IMR-90 (cell line): Measurements from ENCODE around the gene RYR1. TPM values are rescaled to one million over a fixed set of nuclear protein-coding genes. Genes with fewer than 3 reads are reported as not detected.

Experiments used
- ATAC-seq: fragments of 200-7000 bp; cut with Tn5 transposase; 2 replicates; pipeline ENCODE4 v1.9.1; 2020; ENCODE audit warnings: low read depth, mild to moderate bottlenecking, moderate library complexity
- BruUV-seq: library from RNA; stranded (reverse); fragments of 400-500 nt; replicated peaks from 2 replicates; lab custom pipeline; 2021; lab: Mats Ljungman, UMichigan
- CTCF ChIA-PET: fragments of 300-600 bp; formaldehyde crosslinking; extraction: SDS; loops from one replicate; lab custom pipeline; 2021; ENCODE audit warnings: antibody characterized with exemption; lab: Yijun Ruan, JAX
- POLR2A ChIA-PET: fragments of 300-600 bp; sonication (Branson Sonifier 250); formaldehyde crosslinking; loops from one replicate; lab custom pipeline; 2022; ENCODE audit warnings: antibody characterized with exemption; ENCODE audit not compliant: unreplicated experiment; lab: Charles Lee
- DNase-seq: peaks from one replicate; pipeline ENCODE4 v3.0.0; 2013
- H2AFZ ChIP-seq: replicated peaks from 2 replicates; pipeline ENCODE3; 2013; ENCODE audit warnings: low read length, mild to moderate bottlenecking; ENCODE audit not compliant: poor library complexity
- H2AK5ac ChIP-seq: 2 replicates; pipeline ENCODE4 v1.6.1; 2013; ENCODE audit warnings: low read depth, low read length, inconsistent platforms
- H2AK9ac ChIP-seq: replicated peaks from 2 replicates; pipeline ENCODE3; 2013; ENCODE audit warnings: mild to moderate bottlenecking, low read depth, low read length, moderate library complexity; ENCODE audit not compliant: poor library complexity
- H2BK120ac ChIP-seq: 2 replicates; pipeline ENCODE4 v1.6.1; 2013; ENCODE audit warnings: low read depth, low read length, inconsistent platforms
- H2BK15ac ChIP-seq: 3 replicates; pipeline ENCODE4 v1.6.1; 2013; ENCODE audit warnings: low read depth, low read length, inconsistent platforms
- H2BK20ac ChIP-seq: 2 replicates; pipeline ENCODE4 v1.6.1; 2013; ENCODE audit warnings: low read depth, mild to moderate bottlenecking, inconsistent platforms, low read length, moderate library complexity
- H2BK5ac ChIP-seq: 2 replicates; pipeline ENCODE4 v1.6.1; 2013; ENCODE audit warnings: mild to moderate bottlenecking, low read depth, low read length, inconsistent platforms; ENCODE audit not compliant: poor library complexity, severe bottlenecking
- H3K14ac ChIP-seq: replicated peaks from 2 replicates; pipeline ENCODE4 v1.6.1; 2013; ENCODE audit warnings: low read depth, low read length, inconsistent platforms
- H3K18ac ChIP-seq: 2 replicates; pipeline ENCODE4 v1.6.1; 2013; ENCODE audit warnings: low read depth, low read length, control low read depth
- H3K23ac ChIP-seq: 2 replicates; pipeline ENCODE4 v1.6.1; 2013; ENCODE audit warnings: low read depth, low read length, inconsistent platforms
- H3K27ac ChIP-seq: 2 replicates; pipeline ENCODE4 v1.5.1; 2013; ENCODE audit warnings: mild to moderate bottlenecking, control low read depth, low read length; ENCODE audit not compliant: insufficient read depth
- H3K27me3 ChIP-seq: 2 replicates; pipeline ENCODE4 v1.6.1; 2013; ENCODE audit warnings: low read length; ENCODE audit not compliant: control insufficient read depth, insufficient read depth
- H3K36me3 ChIP-seq: 2 replicates; pipeline ENCODE4 v1.6.1; 2013; ENCODE audit warnings: low read length, mixed read lengths; ENCODE audit not compliant: control insufficient read depth, insufficient read depth
- H3K4ac ChIP-seq: 2 replicates; pipeline ENCODE4 v1.6.1; 2013; ENCODE audit warnings: low read depth, low read length, inconsistent platforms
- H3K4me1 ChIP-seq: 2 replicates; pipeline ENCODE4 v1.6.1; 2013; ENCODE audit warnings: low read length, mixed read lengths; ENCODE audit not compliant: control insufficient read depth, insufficient read depth
- H3K4me2 ChIP-seq: 2 replicates; pipeline ENCODE4 v1.6.1; 2013; ENCODE audit warnings: low read depth, mild to moderate bottlenecking, control low read depth, low read length, moderate library complexity
- H3K4me3 ChIP-seq: 2 replicates; pipeline ENCODE4 v1.5.1; 2013; ENCODE audit warnings: low read depth, mild to moderate bottlenecking, control low read depth, low read length, moderate library complexity; ENCODE audit not compliant: insufficient read depth
- H3K56ac ChIP-seq: 2 replicates; pipeline ENCODE4 v1.6.1; 2013; ENCODE audit warnings: low read length, inconsistent platforms; ENCODE audit not compliant: insufficient read depth; ENCODE audit errors: extremely low read depth
- H3K79me1 ChIP-seq, 2 experiments: 2 replicates each; pipeline ENCODE4 v1.6.1; 2013; ENCODE audit warnings: low read length in 2 of 2, inconsistent platforms in 1 of 2, low read depth in 1 of 2
- H3K9ac ChIP-seq: 2 replicates; pipeline ENCODE4 v1.6.1; 2013; ENCODE audit warnings: low read depth, low read length, control low read depth
- H3K9me1 ChIP-seq: 2 replicates; pipeline ENCODE4 v1.6.1; 2013; ENCODE audit warnings: low read length, inconsistent platforms; ENCODE audit not compliant: insufficient read depth
- H3K9me3 ChIP-seq: 2 replicates; pipeline ENCODE4 v1.6.1; 2013; ENCODE audit warnings: low read length; ENCODE audit not compliant: control insufficient read depth, insufficient read depth
- H4K20me1 ChIP-seq: 2 replicates; pipeline ENCODE4 v1.6.1; 2013; ENCODE audit warnings: low read length, inconsistent platforms; ENCODE audit not compliant: insufficient read depth
- H4K5ac ChIP-seq: 2 replicates; pipeline ENCODE4 v1.6.1; 2013; ENCODE audit warnings: mild to moderate bottlenecking, low read depth, low read length, control low read depth
- H4K8ac ChIP-seq, 2 experiments: 2 replicates each; pipeline ENCODE4 v1.6.1; 2013; ENCODE audit warnings: low read depth in 2 of 2, low read length in 2 of 2, control low read depth in 1 of 2, inconsistent platforms in 1 of 2
- H4K91ac ChIP-seq: 2 replicates; pipeline ENCODE4 v1.6.1; 2013; ENCODE audit warnings: low read depth, low read length, inconsistent platforms; ENCODE audit not compliant: insufficient read depth
- CHD1 ChIP-seq: IDR thresholded peaks from 2 replicates; pipeline ENCODE4 v1.6.1; 2012; ENCODE audit warnings: low read depth, low read length, improper control_type of control experiment
- CTCF ChIP-seq: conservative IDR thresholded peaks from 2 replicates; pipeline ENCODE4 v1.5.1; 2012; ENCODE audit warnings: mild to moderate bottlenecking, low read depth, low read length, improper control_type of control experiment
- MAFK ChIP-seq: IDR thresholded peaks from 2 replicates; pipeline ENCODE4 v1.6.1; 2012; ENCODE audit warnings: low read depth, low read length, improper control_type of control experiment
- MAZ ChIP-seq: IDR thresholded peaks from 2 replicates; pipeline ENCODE4 v1.6.1; 2012; ENCODE audit warnings: low read depth, mild to moderate bottlenecking, low read length, improper control_type of control experiment, moderate library complexity, borderline replicate concordance
- POLR2A ChIP-seq: IDR thresholded peaks from 2 replicates; pipeline ENCODE4 v1.6.1; 2012; ENCODE audit warnings: mild to moderate bottlenecking, low read depth, low read length
- RCOR1 ChIP-seq: IDR thresholded peaks from 2 replicates; pipeline ENCODE4 v1.6.1; 2012; ENCODE audit warnings: mild to moderate bottlenecking, low read length, improper control_type of control experiment; ENCODE audit not compliant: insufficient replicate concordance
- USF2 ChIP-seq: fragments of 150-350 bp; IDR thresholded peaks from 2 replicates; pipeline ENCODE4 v1.6.1; 2017; ENCODE audit warnings: mild to moderate bottlenecking, antibody characterized with exemption, low read length, low read depth
- WGBS, 2 experiments: methylation state at CpG; one replicate each; pipeline versions ENCODE4 v1.1.5 to v1.1.7; 2013; ENCODE audit warnings: missing lambda C conversion rate in 2 of 2; ENCODE audit not compliant: insufficient read length in 1 of 2; ENCODE audit errors: extremely low coverage in 2 of 2; 5-methylcytosine and 5-hydroxymethylcytosine counted together
- dilution Hi-C: fragments of 300-500 bp; cut with HindIII; formaldehyde crosslinking; loops from one replicate; pipeline ENCODE4 v1.14.3; 2018; ENCODE audit warnings: low sequenced_read_pairs; ENCODE audit not compliant: unreplicated experiment
- in situ Hi-C: fragments of 300-500 bp; cut with MboI; formaldehyde crosslinking; loops from 3 replicates; pipeline ENCODE4 v1.14.3; 2019; ENCODE audit warnings: low sequenced_read_pairs, inconsistent platforms, mixed read lengths
- intact Hi-C: fragments of 100-400 bp; cut with micrococcal nuclease; formaldehyde crosslinking; loops from 2 replicates; pipeline ENCODE4 v1.10.0; 2022
- polyA plus RNA-seq, 3 experiments: library from polyadenylated mRNA; depleted of rRNA; stranded (reverse); fragments of >200 nt; gene quantifications; 2 replicates each; pipeline ENCODE4 v1.2.3, GENCODE V29; 2012; ENCODE audit warnings: low replicate concordance in 1 of 3
- total RNA-seq: library from RNA; depleted of rRNA; stranded (reverse); fragments of >200 nt; gene quantifications from 2 replicates; pipeline ENCODE4 v1.2.3, GENCODE V29; 2012
- TF ChIP-seq, protein P1 (sequence below): fragments of 150-350 bp; IDR thresholded peaks from 2 replicates; pipeline ENCODE4 v1.6.1; 2016; ENCODE audit warnings: low read depth, mild to moderate bottlenecking, low read length, moderate library complexity, borderline replicate concordance

The RYR1 gene
- total and polyA plus RNA-seq, 2 of the 4 experiments (the other 2 are of a cell fraction), result not detected

DNA sequence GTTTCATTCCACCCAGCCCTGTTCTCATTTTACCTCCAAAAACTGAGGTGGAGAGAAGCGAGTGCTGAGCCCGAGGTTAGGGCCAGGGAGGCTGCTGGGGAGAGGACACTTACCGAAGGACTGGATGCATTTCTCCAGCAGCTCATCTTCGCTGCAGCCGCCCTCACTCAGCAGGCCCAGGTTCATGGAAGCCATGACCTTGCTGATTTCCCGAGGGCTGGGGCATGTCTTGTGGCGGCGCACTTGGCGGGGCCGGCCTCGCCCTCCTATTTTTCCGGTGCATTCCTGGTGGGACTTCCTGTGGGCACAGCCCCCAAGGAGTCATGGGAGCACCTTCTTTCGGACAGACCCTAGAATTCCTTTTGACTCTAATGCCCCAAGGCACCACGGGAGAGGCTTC is 11.6 kb upstream of the RYR1 start:
- intact Hi-C loops, result no loop called here
- Histone ChIP-seq H3K56ac (no peak overlapping the region), H3K9me3 (no peaks in the 10 kb centered on the region), H2BK120ac (no peak overlapping the region), H3K79me1 (no peaks in the 10 kb centered on the region), H3K23ac (no peak overlapping the region), H2AFZ (no peak overlapping the region), H3K4ac (no peak overlapping the region), H4K5ac (no peak overlapping the region), H3K4me2 (no peak overlapping the region), H2AK9ac (no peak overlapping the region), H2BK5ac (no peak overlapping the region), H4K91ac (no peak overlapping the region), H2AK5ac (no peak overlapping the region), H2BK15ac (no peak overlapping the region), H3K4me1 (no peaks in the 10 kb centered on the region), H3K36me3 (no peaks in the 10 kb centered on the region), H4K20me1 (no peaks in the 10 kb centered on the region), H3K14ac (no peak overlapping the region), H3K27ac (no peak overlapping the region), H3K4me3 (no peak overlapping the region), H4K8ac (no peak overlapping the region), H3K9ac (no peak overlapping the region), H3K9me1 (peaks cover 4% of the 10 kb centered on the region; the same call in 1 of the 2 replicates), H2BK20ac (no peak overlapping the region), H3K18ac (no peak overlapping the region), H3K27me3 (peaks cover 44% of the 10 kb centered on the region)
- ATAC-seq, result no peak
- no peak for DNase-seq
- 84% methylated on average over 10 of the region's 14 CpGs; no CpG with 5 or more reads in 1 of the 2 experiments for WGBS, 2 experiments
- POLR2A ChIA-PET, result no interaction called here
- in situ Hi-C loops, result loop anchor here (25.0 kb wide), 1 partner anchor 515 kb away; the partner anchor contains the start of genes MRPS12 and SARS2
- CTCF ChIA-PET, result no interaction called here
- no TSS peak for BruUV-seq
- dilution Hi-C loops, result no loop called here
- TF ChIP-seq MAFK, result no peak
- no peak for TF ChIP-seq USF2
- no peak for TF ChIP-seq RCOR1
- no peak for TF ChIP-seq CHD1
- no peak for TF ChIP-seq CTCF
- no peak for TF ChIP-seq MAZ
- TF ChIP-seq, protein P1, sequence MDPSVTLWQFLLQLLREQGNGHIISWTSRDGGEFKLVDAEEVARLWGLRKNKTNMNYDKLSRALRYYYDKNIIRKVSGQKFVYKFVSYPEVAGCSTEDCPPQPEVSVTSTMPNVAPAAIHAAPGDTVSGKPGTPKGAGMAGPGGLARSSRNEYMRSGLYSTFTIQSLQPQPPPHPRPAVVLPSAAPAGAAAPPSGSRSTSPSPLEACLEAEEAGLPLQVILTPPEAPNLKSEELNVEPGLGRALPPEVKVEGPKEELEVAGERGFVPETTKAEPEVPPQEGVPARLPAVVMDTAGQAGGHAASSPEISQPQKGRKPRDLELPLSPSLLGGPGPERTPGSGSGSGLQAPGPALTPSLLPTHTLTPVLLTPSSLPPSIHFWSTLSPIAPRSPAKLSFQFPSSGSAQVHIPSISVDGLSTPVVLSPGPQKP, result no peak
- no peak for TF ChIP-seq POLR2A
